Retinal pigment epithelial cell (primary cell): ENCODE data around the gene PKP4.

Experiments
- DNase-seq: peaks from one replicate; pipeline ENCODE4 v3.0.0-alpha.2; 2010; ENCODE audit warnings: low read depth
- H3K4me3 ChIP-seq: 2 replicates; pipeline ENCODE4 v1.5.1; 2011; ENCODE audit warnings: mild to moderate bottlenecking, low read length, control low read depth, moderate library complexity
- CTCF ChIP-seq: conservative IDR thresholded peaks from 2 replicates; pipeline ENCODE4 v1.5.1; 2011; ENCODE audit warnings: low read depth, low read length, control low read depth, inconsistent platforms

Gene PKP4

GRCh38 chr2:158728422-158728821 is 271.7 kb downstream of the PKP4 start:
- no peak for TF ChIP-seq CTCF
- no peak for DNase-seq
- H3K4me3 ChIP-seq: no peak overlapping the region

- DNase-seq: no peak
- no peak for TF ChIP-seq CTCF
- no peak overlapping the region for H3K4me3 ChIP-seq
These were observed 272.7 kb downstream of the PKP4 start for GRCh38 chr2:158729451-158729850.

- TF ChIP-seq CTCF: no peak
- H3K4me3 ChIP-seq: no peak overlapping the region
- DNase-seq: no peak
These were observed 273.3 kb downstream of the PKP4 start for GRCh38 chr2:158729873-158730620.

- TF ChIP-seq CTCF: no peak
- DNase-seq: no peak
- no peak overlapping the region for H3K4me3 ChIP-seq
These were observed 273.9 kb downstream of the PKP4 start for GRCh38 chr2:158730621-158731140.

GRCh38 chr2:158731386-158731785 is 274.6 kb downstream of the PKP4 start:
- no peak for DNase-seq
- TF ChIP-seq CTCF: no peak

More at GRCh38 chr2:158731386-158731785, 274.6 kb downstream of the PKP4 start:
- H3K4me3 ChIP-seq: no peak overlapping the region
